HG02885 (cell line): ENCODE results near the gene SPOCK3.
"Not testable (repeated sequence)": the region's sequence is repeated elsewhere in the genome, so short reads cannot be mapped to it uniquely, and the experiment has no call there.

ENCODE experiments used
- ATAC-seq: cut with Tn5 transposase; IDR thresholded peaks from one replicate; pipeline ENCODE4 v1.9.1; 2021; ENCODE audit warnings: mild to moderate bottlenecking; ENCODE audit not compliant: unreplicated experiment, poor library complexity

SPOCK3 gene

DNA sequence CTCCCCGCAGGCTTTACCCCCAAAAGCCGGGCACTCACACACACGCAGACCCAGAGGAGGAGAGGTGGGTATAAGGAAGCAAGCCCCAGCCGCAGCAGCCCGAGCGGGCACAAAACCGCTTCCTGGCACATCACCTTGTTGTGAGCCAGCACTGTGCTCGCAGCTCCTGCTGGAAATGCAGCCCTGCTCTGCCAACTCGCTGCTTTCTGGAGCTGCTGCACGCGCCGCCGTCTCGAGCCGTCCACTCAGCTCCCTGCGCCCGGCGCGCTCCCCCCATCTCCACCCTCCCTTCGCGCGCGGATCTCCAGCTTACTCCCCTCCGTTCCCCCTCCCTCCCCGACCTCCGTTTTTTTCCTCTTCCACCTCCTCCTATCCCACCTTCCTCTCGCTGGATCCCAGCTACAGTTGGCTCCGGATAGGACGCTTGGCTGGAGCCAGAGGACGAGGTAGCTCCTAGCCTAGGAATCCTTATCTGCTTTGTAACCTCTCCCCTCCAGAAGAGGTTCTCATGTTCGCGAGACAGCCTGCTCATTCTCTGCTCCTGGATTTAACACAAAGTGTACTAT, at the start of gene SPOCK3:
TSS of gene SPOCK3 (minus strand) at position 179 of the 566 bp plus-strand sequence.
- ATAC-seq, result peak; percentile 39

DNA sequence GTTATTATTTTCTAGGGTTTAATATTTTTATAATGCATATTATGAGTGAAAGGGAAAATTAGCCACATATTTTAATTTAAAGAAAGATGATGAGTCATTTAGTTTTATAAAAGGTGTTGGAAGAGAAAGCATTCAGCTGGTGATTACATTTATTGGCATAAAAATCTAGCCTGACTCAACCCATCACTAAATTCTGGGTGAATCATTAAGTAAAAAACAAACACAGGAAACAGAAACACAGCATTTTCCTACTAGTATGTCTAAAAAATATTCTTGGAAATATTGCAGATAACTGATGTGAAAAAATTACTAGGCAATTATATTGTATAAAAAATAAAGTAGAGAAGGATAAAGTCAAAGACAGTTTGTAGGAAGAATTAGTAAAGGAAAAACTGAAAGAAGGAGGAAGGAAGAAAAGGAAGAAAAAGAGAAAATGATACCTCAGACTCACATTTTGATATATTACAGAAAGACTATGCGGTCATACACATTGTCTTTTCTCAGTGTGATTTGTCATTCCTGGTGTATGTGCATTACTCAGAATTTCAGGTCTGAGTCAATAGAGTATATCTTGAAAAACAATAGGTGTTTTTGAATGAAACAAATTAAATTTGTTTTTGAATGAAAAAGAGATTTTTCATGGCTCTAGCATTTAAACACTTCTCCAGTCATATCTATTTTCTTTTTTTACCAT, 48.0 kb upstream of the SPOCK3 start:
- ATAC-seq, result no peak

DNA sequence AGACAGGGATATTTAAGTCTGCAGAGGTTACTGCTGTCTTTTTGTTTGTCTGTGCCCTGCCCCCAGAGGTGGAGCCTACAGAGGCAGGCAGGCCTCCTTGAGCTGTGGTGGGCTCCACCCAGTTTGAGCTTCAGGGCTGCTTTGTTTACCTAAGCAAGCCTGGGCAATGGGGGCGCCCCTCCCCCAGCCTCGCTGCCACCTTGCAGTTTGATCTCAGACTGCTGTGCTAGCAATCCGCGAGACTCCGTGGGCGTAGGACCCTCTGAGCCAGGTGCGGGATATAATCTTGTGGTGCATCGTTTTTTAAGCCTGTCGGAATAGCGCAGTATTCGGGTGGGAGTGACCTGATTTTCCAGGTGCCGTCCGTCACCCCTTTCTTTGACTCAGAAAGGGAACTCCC, 47.3 kb upstream of the SPOCK3 start:
- ATAC-seq, result not testable (repeated sequence)

DNA sequence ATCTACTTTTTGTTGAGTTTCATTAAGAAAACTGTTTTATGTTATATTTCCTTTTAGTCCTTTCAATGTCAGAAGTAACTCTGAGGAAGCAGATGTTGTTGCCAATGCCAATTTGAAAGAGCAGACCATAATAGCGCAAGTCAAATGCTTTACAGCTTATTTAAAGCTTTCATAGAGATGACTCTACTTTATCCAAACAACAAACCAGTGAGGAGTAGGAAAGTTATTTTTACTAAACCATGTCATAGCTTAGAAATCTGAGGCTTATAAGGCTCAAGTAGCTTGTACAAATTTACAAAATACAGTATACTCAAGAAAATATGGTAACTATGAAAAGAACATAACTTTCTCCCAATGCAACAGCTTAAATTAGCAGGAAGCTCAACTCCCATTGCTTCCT, 40.1 kb upstream of the SPOCK3 start:
- no peak for ATAC-seq

DNA sequence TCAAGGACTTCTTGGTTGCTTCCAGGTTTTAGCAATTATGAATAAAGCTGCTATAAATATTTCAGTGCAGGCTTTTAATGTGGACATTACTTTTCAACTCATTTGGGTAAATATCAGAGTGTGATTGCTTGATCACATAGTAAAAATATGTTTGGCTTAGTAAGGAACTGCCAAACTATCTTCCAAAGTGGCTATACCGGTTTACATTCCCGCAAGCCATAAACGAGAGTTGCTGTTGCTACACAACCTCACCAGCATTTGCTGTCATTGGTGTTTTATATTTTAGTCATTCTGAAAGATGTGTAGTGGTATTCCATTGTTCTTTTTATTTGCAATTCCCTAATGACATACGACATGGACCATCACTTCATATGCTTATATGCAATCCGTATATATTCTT, 30.9 kb upstream of the SPOCK3 start:
- no peak for ATAC-seq

DNA sequence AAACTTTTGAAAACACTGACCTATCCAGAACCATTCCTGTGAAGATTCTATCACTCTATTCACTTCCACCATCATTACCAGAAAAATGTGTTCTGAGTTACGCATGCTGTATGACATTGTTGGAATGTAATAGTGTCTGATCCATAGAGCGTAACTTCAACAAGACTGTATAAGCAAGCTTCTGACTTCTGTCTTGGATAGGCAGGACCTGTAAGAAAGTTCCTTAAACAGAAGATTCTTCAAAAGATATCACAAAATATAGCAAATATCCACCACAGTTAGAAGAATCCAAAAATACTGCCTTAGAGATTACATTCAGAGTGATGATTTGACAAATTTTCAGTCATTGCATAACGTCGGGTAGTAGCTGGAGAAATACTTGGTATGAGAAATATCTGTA, 14.0 kb upstream of the SPOCK3 start:
- ATAC-seq, result no peak

DNA sequence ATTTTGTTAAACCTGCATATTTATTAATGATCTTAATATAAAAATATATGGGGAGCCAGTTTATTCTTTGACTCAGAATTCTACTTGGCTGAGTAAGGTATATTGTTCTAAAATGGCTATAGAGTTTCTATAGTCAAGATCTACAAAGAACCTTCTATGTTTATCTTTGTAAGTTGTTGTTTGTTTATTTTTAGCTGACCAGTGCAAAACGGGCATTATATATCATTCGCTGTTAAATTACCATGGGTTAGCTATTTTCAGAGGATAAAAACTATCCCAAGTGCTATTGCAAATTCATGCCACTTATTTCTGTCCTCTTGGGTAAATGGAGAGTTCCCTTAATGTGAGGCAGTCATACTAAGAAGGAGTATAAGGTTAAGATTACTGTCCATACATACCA, 5.3 kb upstream of the SPOCK3 start:
- no peak for ATAC-seq

DNA sequence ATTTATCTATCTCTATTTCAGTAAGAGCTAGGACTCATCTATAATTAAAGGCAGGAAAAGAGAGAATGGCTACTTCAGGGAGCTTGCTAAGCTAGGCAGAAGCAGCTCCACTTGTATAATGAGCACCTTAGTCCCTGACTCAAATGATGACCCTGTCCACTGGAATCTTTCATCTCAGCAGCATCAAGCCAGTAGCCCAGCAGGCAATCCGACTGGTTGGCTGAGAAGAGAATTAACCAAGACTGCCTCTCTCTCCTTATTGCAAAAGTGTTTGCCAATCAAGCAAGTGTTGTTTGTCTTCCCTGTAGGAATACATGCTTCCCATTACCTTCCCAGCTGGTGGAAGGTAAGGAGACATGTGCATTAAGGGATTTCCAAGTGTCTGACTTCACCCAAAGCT, 3.9 kb upstream of the SPOCK3 start:
- ATAC-seq, result no peak

DNA sequence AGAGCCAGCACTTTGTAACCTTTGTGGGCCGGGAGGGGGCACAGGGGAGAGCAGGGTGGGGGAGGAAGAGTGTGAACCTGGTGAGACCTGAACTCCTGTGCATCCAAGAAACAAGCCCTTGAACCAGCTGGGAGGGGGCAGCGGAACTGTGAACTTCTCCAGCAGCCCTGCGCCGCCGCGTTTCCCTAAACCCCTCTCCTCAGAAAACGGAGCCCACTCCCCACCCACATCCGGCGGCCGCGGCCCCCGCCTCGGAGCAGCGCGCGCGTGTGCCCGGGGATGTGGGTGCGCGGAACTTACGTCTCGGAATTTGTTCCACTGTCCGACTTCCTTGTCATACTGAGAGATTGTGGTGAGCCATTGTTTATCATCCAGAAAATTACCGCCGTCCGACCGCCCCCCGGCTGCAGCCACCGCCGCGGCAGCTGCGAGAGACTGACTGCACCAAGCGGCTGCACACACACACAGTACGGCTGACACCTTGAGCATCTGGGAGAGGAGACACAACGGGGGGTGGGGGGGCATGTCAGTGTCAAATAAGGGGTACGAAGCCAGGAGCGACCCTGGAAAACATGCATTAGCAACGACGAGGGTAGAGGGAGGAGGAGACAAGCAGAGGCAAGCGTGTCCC, 494 bp downstream of the SPOCK3 start:
- peak; percentile 67 for ATAC-seq

DNA sequence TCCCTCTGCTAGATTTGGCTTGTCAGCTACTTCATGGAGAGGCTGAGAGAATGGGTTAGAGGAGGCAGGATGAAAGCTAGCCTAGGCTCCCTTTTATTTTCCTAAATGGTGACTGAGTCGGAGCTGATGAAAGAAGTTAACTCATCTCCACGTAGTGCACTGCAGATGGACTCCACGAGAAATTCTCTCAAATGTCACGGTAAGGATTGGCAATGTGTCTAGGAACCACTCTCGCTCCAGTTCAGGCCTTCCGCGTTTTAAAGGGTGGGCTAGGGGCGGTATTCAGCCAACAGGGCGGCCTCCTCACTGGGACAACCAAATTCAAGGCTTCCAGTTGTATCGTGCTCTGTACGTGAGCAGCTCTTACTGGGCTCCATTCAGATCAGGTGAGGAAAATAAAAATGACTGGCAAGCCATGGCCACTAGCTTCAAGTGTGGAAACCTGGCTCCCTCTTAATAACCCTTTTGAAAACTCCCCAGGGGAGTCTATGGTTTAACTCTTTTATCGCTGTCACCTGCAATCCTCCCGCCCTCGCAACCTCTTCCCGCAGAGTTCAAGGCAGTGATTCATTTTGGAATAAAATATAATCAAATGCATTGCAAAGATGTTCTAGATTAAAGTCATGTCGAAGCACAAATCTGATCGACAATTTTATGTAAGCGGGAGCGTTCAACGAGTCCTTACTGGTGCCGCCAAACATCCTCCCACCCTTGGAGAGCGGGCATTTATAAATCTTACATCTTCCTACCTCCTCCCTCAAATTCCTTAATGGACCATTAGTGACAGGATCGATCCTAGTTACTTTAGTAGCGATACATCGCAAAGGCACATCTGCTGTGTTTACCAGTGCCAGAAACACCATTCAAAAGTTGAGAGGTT, 1.2 kb downstream of the SPOCK3 start:
- no peak for ATAC-seq

DNA sequence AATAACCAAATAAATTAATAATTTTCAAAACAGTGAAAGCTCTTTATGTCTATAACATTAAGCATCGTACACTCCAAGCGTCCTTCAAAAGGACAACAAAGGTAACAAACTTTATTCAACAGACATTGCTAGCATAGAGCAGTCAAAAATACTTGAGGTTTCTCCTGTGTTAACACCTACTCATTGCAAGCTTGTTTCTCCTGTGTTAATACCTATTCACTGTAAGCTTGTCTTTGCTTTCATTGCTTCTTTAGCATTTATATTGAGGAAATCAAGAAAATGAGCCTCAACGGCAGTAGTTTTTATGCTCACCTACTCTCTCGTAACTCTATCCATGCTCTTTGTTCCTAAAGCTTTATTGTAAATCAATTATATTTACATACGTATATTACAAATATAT, 3.5 kb downstream of the SPOCK3 start:
- ATAC-seq, result no peak

DNA sequence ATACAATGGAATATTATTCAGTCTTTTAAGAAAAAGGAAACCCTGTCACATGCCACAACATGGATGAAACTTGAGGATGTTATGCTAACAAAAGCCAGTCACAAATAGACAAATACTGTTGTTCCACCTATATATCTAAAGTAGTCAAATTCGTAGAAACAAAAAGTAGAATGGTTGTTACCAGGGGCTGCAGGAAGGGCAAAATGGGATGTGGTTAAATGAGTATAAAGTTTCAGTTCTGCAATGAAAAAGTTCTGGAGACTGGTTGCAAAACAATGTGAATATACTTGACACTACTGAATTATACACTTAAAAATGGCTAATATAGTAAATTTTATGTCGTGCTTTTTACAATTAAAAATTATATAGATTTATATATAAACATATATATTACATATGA, 12.2 kb downstream of the SPOCK3 start:
- peak; percentile 92 for ATAC-seq

DNA sequence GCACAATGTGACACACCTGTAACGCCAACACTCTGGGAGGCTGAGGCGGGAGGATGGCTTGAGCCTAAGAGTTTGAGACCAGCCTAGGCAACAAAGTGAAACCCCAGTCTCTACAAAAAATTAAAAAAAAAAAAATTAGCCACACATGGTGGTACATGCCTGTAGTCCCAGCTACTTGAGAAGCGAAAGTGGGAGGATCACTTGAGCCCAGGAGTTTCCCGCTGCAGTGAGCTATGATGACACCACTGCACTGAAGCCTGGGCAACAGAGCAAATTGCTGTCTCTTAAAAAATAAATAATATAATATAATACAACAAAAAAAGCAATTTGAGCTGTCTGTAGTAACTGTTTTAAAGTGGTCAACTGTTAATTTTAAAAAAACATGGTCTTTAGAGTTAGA, 13.2 kb downstream of the SPOCK3 start:
- ATAC-seq, result no peak

DNA sequence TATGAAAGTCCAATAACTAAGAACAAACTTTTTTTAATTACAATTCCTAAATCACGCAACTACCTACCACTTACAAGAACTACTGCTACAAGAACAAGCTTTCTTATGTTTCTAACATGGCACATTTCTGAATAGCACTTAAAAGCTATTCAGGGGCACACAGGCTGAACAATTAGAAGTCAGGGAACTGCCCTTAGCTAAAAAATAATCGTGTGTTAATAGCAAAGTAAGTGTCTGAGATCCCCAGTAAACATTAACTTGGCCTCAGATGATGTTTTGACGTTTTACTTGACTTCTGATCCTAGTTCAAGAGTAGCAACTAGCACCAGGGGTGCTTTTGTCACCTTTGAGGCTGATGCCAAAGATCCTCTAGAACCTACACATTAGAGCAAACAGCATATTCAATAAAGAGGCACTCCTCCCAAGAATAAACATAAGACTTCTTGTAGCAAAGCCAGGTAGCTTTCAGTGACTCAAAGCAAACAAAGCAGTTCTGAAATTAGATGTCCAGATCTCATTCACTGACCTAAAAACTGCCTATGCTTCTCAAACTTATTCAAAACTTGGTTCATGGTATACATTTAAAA, 16.2 kb downstream of the SPOCK3 start:
- no peak for ATAC-seq

DNA sequence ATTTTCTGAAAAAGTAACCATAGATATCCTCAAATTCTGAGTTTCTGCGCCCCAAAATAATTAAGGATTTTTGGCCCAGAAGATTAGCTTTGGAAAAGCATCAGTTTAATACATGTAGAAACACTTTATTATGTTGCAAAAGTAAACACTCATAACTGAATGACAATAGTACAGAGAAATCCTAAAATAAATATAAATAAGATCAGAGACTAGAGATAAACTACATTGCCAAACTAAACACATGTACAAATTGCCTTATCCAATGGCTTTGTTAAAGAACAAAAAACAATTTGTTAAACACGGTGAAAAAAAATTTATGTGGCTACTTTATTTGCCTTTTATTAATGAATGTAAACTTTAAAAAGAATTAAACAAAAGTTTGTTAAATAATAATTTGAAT, 17.5 kb downstream of the SPOCK3 start:
- ATAC-seq, result no peak

DNA sequence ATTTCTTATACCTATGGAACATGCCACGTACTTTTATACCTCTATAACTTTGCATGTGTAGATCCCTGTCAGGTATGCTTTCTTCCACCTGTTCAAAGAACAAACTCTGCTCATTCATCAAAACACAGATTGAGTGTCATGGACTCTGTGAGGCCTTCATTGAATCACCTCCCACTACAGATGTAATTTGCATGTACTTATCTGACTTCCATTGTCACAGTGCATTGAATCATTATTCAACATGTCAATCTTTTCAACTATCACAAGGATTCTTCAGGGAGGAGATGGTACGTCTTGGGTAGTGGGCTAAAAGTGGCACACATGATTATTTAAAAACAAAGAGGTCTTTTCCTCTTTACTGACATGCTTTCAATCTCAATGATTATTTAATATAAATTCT, 24.1 kb downstream of the SPOCK3 start:
- ATAC-seq, result no peak

DNA sequence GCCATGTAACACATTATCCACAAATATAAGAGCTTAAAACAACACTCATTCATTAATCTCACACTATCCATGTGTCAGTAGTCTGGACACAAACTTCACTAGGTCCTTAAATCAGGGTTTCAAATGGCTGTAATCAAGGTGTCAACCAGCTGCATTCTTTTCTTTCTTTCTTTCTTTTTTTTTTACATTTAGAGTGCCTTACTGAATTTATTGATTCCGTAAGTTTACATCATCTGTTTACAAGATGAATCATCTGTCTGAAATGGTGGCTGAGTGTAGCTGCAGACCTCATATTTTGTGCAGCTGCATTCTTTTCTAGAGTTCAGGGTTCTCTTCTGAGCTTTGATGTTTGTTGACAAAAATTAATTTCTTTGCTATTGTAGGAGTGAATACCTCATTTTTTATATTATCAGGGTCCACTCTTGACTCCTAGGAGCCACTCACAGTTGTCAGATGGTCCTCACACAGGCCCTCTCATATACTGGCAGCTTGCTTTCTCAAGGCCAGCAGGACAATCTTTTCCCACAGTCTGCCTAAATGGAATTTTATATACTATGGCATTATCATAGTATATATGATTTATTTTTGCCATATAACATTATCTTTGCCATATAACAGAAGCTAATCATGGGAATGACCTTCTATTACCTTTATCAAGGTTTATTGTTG, 37.8 kb downstream of the SPOCK3 start:
- ATAC-seq, result no peak

DNA sequence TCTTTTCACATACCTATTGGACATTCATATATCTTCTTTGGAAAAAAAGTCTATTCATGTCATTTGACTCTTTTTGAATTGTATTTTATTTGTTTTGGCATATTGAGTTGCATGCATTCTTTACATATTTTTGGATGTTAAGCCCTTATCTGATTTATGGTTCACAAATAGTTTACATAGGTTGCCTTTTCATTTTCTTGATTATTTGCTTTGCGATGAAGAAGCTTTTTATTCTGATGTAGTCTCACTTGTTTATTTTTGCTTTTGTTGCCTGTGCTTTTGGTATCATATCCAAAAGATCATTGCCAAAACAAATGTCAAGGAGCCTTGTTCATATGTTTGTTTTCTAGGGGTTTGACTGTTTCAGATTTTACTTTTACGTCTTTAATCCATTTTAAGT, 43.9 kb downstream of the SPOCK3 start:
- no peak for ATAC-seq

DNA sequence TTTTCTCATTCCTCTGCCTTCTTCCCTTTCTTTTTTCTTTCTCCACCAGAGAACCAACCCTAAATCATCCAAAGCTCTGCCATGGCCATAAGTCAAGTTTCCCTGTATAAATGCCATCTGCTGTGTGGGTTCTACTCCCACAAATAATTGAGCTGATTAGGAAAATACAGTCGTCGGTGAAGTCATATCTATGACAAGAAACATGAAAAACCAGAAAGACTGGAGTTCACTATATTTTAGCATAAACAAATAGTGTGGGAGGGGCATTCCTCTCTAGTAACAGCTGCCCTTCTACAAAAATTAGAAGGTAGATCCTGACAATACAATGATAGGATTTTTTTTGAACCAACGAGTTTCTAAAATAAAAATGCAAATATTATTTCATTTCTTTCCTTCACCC, 48.8 kb downstream of the SPOCK3 start:
- ATAC-seq, result no peak

DNA sequence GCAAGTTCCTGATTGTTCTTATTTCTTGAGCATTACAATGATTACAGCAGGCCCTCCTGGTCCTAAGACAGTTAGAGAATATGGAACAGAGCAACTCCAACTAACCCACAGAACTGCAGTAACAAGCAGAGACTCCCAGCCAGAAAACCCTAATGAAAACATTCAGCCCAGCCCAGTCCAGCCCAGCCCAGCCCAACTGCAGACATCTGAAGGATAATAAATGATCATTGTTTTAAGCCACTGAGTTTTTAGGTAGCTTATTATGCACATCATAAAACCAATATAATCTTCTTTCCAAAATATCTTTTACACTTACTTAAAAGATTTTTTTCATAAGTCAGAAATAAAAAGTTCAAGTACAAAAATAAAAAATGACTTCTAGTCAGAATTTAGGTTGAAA, 51.3 kb downstream of the SPOCK3 start:
- ATAC-seq, result no peak
